Erythroblast (primary cell): ENCODE results near the gene VSIG10L2.

Source experiments
- GATA1 ChIP-seq: IDR thresholded peaks from 2 replicates; pipeline ENCODE4 v1.6.1; 2011; ENCODE audit warnings: low read depth, mild to moderate bottlenecking, control low read depth, low read length, moderate library complexity
- POLR2A ChIP-seq: IDR thresholded peaks from 2 replicates; pipeline ENCODE4 v1.6.1; 2011; ENCODE audit warnings: mild to moderate bottlenecking, low read length

- no peak for TF ChIP-seq POLR2A
- TF ChIP-seq GATA1 = no peak
These were observed 13.1 kb downstream of the VSIG10L2 start for GRCh38 chr11:125958872-125959400.
